22Rv1 (cell line): ENCODE results near the gene ARHGEF9.

ENCODE experiments used
- CTCF ChIP-seq: fragments of 450-650 bp; IDR thresholded peaks from 2 replicates; pipeline ENCODE4 v1.5.1; 2017; ENCODE audit warnings: mild to moderate bottlenecking
- ZFX ChIP-seq: fragments of 450-650 bp; IDR thresholded peaks from 2 replicates; pipeline ENCODE4 v1.6.1; 2017; ENCODE audit warnings: antibody characterized with exemption, borderline replicate concordance

GRCh38 chrX:63818156-63818555, 33.1 kb upstream of the ARHGEF9 start:
- TF ChIP-seq CTCF (no peak), ZFX (no peak)
